CD4-positive, alpha-beta memory T cell (primary cell): ENCODE results near the gene PSD. TPM values are rescaled to one million over a fixed set of nuclear protein-coding genes. Genes with fewer than 3 reads are reported as not detected.

Experiments
- CTCF ChIA-PET: fragments of 350-600 bp; sonication (Branson Sonifier 250); formaldehyde crosslinking; loops from one replicate; lab custom pipeline; 2021; ENCODE audit warnings: inconsistent platforms; ENCODE audit not compliant: partially characterized antibody; lab: Charles Lee
- POLR2A ChIA-PET: fragments of 350-600 bp; sonication (Branson Sonifier 250); formaldehyde crosslinking; loops from one replicate; lab custom pipeline; 2021; ENCODE audit not compliant: partially characterized antibody; lab: Charles Lee
- DNase-seq, 5 donors: peaks; one replicate each; pipeline versions ENCODE4 v3.0.0 to v3.0.0-alpha.2; 2020 to 2022; ENCODE audit warnings: mixed read lengths in 1 of 5
- H3K27ac ChIP-seq: one replicate; pipeline ENCODE4 v1.7.0; 2013; ENCODE audit warnings: low read depth, low read length
- H3K27me3 ChIP-seq: 2 replicates; pipeline ENCODE4 v1.7.0; 2013; ENCODE audit warnings: mild to moderate bottlenecking, low read length, moderate library complexity; ENCODE audit not compliant: insufficient read depth
- H3K36me3 ChIP-seq: 2 replicates; pipeline ENCODE4 v1.7.0; 2013; ENCODE audit warnings: mild to moderate bottlenecking, low read length, moderate library complexity; ENCODE audit not compliant: insufficient read depth
- H3K4me1 ChIP-seq: 2 replicates; pipeline ENCODE4 v1.7.0; 2013; ENCODE audit warnings: mild to moderate bottlenecking, low read length, moderate library complexity; ENCODE audit not compliant: insufficient read depth
- H3K4me3 ChIP-seq, 2 donors: one replicate each; pipeline ENCODE4 v1.7.0; 2013; ENCODE audit warnings: low read length in 2 of 2, mild to moderate bottlenecking in 1 of 2
- H3K9me3 ChIP-seq, 2 donors: one replicate each; pipeline ENCODE4 v1.7.0; 2013; ENCODE audit warnings: low read length in 2 of 2, control low read depth in 1 of 2; ENCODE audit not compliant: control insufficient read depth in 1 of 2
- H3K27ac Mint-ChIP-seq, 7 donors: one replicate each; pipeline ENCODE4 v1.8.0; 2020 to 2021; ENCODE audit warnings: mixed read lengths in 7 of 7, mild to moderate bottlenecking in 6 of 7, inconsistent platforms in 3 of 7, moderate library complexity in 3 of 7
- H3K27me3 Mint-ChIP-seq, 2 donors: one replicate each; pipeline ENCODE4 v1.8.0; 2020 to 2021; ENCODE audit warnings: mixed read lengths in 2 of 2
- H3K36me3 Mint-ChIP-seq, 2 donors: one replicate each; pipeline ENCODE4 v1.8.0; 2020 to 2021; ENCODE audit warnings: mixed read lengths in 2 of 2, inconsistent platforms in 1 of 2, mild to moderate bottlenecking in 1 of 2
- H3K4me1 Mint-ChIP-seq, 4 donors: one replicate each; pipeline ENCODE4 v1.8.0; 2020 to 2021; ENCODE audit warnings: mixed read lengths in 4 of 4, mild to moderate bottlenecking in 1 of 4
- H3K4me3 Mint-ChIP-seq, 8 donors: one replicate each; pipeline ENCODE4 v1.8.0; 2020 to 2021; ENCODE audit warnings: mixed read lengths in 8 of 8, mild to moderate bottlenecking in 7 of 8, moderate library complexity in 6 of 8, inconsistent platforms in 3 of 8
- H3K9me3 Mint-ChIP-seq, 8 donors: one replicate each; pipeline ENCODE4 v1.8.0; 2020 to 2021; ENCODE audit warnings: mixed read lengths in 8 of 8, mild to moderate bottlenecking in 5 of 8, inconsistent platforms in 3 of 8, moderate library complexity in 1 of 8
- intact Hi-C: fragments of 100-400 bp; cut with micrococcal nuclease; formaldehyde crosslinking; loops from one replicate; pipeline ENCODE4 v1.15.1; 2023
- polyA plus RNA-seq, 2 donors: library from polyadenylated mRNA; unstranded; fragments of 300-500 nt; fragmentation: Illumina TruSeq; gene quantifications; one replicate each; pipeline ENCODE4 v1.2.3, GENCODE V29; 2021
- total RNA-seq, 2 experiments: library from RNA; stranded (reverse); gene quantifications; one replicate each; pipeline ENCODE4 v1.2.3, GENCODE V29; 2021

Gene PSD
- total and polyA plus RNA-seq, 4 experiments from 2014 or later: 2.1 to 5.4 (median 3.8) TPM

GRCh38 chr10:102419269-102420180 is 940 bp upstream of the PSD start:
- Mint-ChIP-seq H3K36me3 (peaks cover 0 to 8% of the 10 kb centered on the region in 2 donors), H3K27me3 (peaks cover 13 to 23% of the 10 kb centered on the region in 2 donors), H3K27ac (peak overlapping the region in 4 of 7 donors; percentile 65 to 98 (median 96)), H3K4me1 (peaks cover 14 to 53% (median 33%) of the 10 kb centered on the region in 4 donors), H3K9me3 (peaks cover 0 to 5% (median 0%) of the 10 kb centered on the region in 8 donors), H3K4me3 (peak overlapping the region; percentile 90 to 99 (median 96))
- peak; percentile 53 to 75 (median 70) for DNase-seq
- H3K27me3 ChIP-seq: peaks cover 13% of the 10 kb centered on the region
- H3K4me1 ChIP-seq: peaks cover 37% of the 10 kb centered on the region
- H3K9me3 ChIP-seq: no peaks in the 10 kb centered on the region
- H3K4me3 ChIP-seq: peak overlapping the region; percentile 61 to 90
- intact Hi-C loops: loop anchor here (1.0 kb wide), 1 partner anchor 83 kb away; the partner anchor contains the start of gene ACTR1A
- CTCF ChIA-PET: interaction anchor here (1.1 to 5.6 kb wide), 7 partner anchors 15 to 188 kb away, joined by 3 to 42 read pairs (median 9); partner anchors contain the start of genes ACTR1A and CUEDC2
- H3K36me3 ChIP-seq: peaks cover 10% of the 10 kb centered on the region
- H3K27ac ChIP-seq: no peak overlapping the region
- POLR2A ChIA-PET: interaction anchor here (1.0 to 8.2 kb wide), 14 partner anchors 9 to 281 kb away, joined by 3 to 198 read pairs (median 20); partner anchors contain the start of genes ACTR1A, C10orf95, CUEDC2 and GBF1

GRCh38 chr10:102416695-102417094 is 1.9 kb downstream of the PSD start:
- Mint-ChIP-seq H3K4me1 (peaks cover 12 to 41% (median 21%) of the 10 kb centered on the region in 4 donors), H3K9me3 (peaks cover 0 to 6% (median 0%) of the 10 kb centered on the region in 8 donors), H3K36me3 (peaks cover 0 to 8% of the 10 kb centered on the region in 2 donors), H3K27ac (no peak overlapping the region), H3K4me3 (no peak overlapping the region), H3K27me3 (peaks cover 14 to 32% of the 10 kb centered on the region in 2 donors)
- Histone ChIP-seq H3K4me3 (no peak overlapping the region), H3K4me1 (peaks cover 25% of the 10 kb centered on the region), H3K36me3 (no peaks in the 10 kb centered on the region), H3K9me3 (no peaks in the 10 kb centered on the region), H3K27ac (no peak overlapping the region), H3K27me3 (peaks cover 13% of the 10 kb centered on the region)
- intact Hi-C loops: no loop called here
- CTCF ChIA-PET: interaction anchor here (0.8 kb wide), 1 partner anchor 16 kb away, joined by 4 read pairs; no protein-coding TSS in a partner anchor
- POLR2A ChIA-PET: no interaction called here
- DNase-seq: peak in 1 of 5 donors; percentile 32

GRCh38 chr10:102416283-102416682 is 2.3 kb downstream of the PSD start:
- H3K27me3 ChIP-seq: peaks cover 13% of the 10 kb centered on the region
- no peak overlapping the region for H3K4me3 Mint-ChIP-seq

DNA sequence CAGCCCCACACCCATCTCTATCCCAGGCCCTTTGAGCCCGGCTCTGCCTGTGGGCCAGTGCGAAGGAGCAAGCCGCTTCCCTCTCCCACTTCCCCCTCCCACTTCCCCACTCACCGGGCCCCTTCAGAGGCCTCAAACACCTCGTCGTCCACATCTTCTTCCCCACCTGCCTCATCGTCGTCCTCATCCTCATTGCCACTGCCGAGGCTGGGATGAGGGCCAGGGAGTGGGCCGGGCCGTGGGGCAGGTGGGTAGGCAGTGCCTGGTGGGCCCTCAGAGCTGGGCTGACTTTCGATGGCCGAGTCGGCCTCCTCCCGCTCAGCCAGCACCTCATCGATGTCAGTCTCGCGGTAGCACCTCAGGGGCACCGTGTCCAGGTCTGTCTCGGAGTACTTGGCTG is 3.8 kb downstream of the PSD start:
- Histone ChIP-seq H3K9me3 (no peaks in the 10 kb centered on the region), H3K27me3 (peaks cover 19% of the 10 kb centered on the region), H3K4me3 (no peak overlapping the region), H3K27ac (no peak overlapping the region), H3K36me3 (no peaks in the 10 kb centered on the region), H3K4me1 (peaks cover 27% of the 10 kb centered on the region)
- ChIA-PET CTCF (interaction anchor here (1.4 kb wide), 2 partner anchors 14 to 16 kb away, joined by 4 to 5 read pairs; no protein-coding TSS in a partner anchor), POLR2A (interaction anchor here (1.0 to 1.4 kb wide), 3 partner anchors 10 to 20 kb away, joined by 3 read pairs; partner anchors contain the start of gene CUEDC2)
- Mint-ChIP-seq H3K4me3 (no peak overlapping the region), H3K9me3 (peaks cover 0 to 3% (median 0%) of the 10 kb centered on the region in 8 donors), H3K27ac (peak overlapping the region in 2 of 7 donors; percentile 19 to 20), H3K27me3 (peaks cover 24 to 46% of the 10 kb centered on the region in 2 donors), H3K36me3 (peaks cover 0 to under 1% of the 10 kb centered on the region in 2 donors), H3K4me1 (peaks cover 10 to 41% (median 21%) of the 10 kb centered on the region in 4 donors)
- peak in 1 of 5 donors; percentile 36 for DNase-seq
- intact Hi-C loops: no loop called here

More at GRCh38 chr10:102416283-102416682, 2.3 kb downstream of the PSD start:
- H3K27me3 Mint-ChIP-seq: peaks cover 16 to 36% of the 10 kb centered on the region in 2 donors
- Histone ChIP-seq H3K9me3 (no peaks in the 10 kb centered on the region), H3K4me1 (peaks cover 25% of the 10 kb centered on the region), H3K27ac (no peak overlapping the region), H3K36me3 (no peaks in the 10 kb centered on the region), H3K4me3 (no peak overlapping the region)
- intact Hi-C loops: no loop called here
- POLR2A ChIA-PET: interaction anchor here (1.4 kb wide), 1 partner anchor 16 kb away, joined by 3 read pairs; the partner anchor contains the start of gene CUEDC2
- peaks cover 0 to 8% of the 10 kb centered on the region in 2 donors for H3K36me3 Mint-ChIP-seq
- H3K9me3 Mint-ChIP-seq: peaks cover 0 to 6% (median 0%) of the 10 kb centered on the region in 8 donors
- CTCF ChIA-PET: interaction anchor here (0.8 to 1.4 kb wide), 2 partner anchors 16 to 17 kb away, joined by 4 read pairs; no protein-coding TSS in a partner anchor
- DNase-seq: peak in 1 of 5 donors; percentile 38
- H3K4me1 Mint-ChIP-seq: peaks cover 12 to 45% (median 23%) of the 10 kb centered on the region in 4 donors
- peak overlapping the region in 1 of 7 donors; percentile 61 for H3K27ac Mint-ChIP-seq

DNA sequence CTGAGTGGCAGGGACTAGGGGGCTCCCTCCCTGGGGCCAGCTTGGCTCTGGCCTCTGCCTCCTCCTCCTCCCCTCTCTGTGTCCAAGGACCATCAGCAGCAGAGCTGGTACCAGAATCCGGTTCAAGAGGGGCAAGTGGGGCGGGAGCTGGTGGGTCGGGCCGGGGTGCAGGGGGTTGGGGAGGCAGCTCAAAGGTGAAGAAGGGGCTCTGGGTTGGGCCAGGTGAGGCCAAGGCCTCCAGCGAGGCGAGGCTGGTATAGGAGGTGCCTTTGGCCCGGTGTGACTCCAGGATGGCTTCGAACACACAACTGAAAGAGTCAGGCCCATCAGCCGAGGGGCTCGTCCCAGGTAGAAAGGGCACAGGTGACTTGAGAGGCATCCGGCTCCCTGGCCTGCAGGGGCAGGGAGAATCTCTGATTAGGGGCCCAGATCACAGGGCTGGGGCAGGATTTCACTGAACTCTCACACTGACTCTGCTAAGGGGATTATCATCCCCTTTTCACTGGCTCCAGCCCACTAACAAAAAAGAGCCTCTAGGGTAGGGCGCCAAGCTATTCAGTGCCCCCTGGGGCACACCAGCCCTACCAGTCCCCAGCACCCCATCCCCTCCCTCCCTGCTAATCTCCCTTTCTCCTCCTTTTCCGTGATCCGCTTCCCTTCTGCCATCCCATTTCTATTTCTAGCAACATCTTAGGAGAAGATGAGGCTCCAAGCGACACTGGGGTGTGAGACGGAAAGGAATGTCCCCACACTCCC is 4.6 kb downstream of the PSD start:
- Mint-ChIP-seq H3K9me3 (peaks cover 0 to 3% (median 0%) of the 10 kb centered on the region in 8 donors), H3K4me3 (no peak overlapping the region), H3K36me3 (peaks cover 0 to 3% of the 10 kb centered on the region in 2 donors), H3K4me1 (peaks cover 12 to 38% (median 22%) of the 10 kb centered on the region in 4 donors), H3K27me3 (peaks cover 27 to 48% of the 10 kb centered on the region in 2 donors), H3K27ac (peak overlapping the region in 2 of 7 donors; percentile 20 to 37)
- CTCF ChIA-PET: interaction anchor here (0.6 to 1.9 kb wide), 2 partner anchors 10 to 14 kb away, joined by 3 to 10 read pairs; no protein-coding TSS in a partner anchor
- POLR2A ChIA-PET: interaction anchor here (1.0 to 1.6 kb wide), 3 partner anchors 19 to 37 kb away, joined by 3 to 5 read pairs (median 5); no protein-coding TSS in a partner anchor
- DNase-seq: peak in 1 of 5 donors; percentile 36
- Histone ChIP-seq H3K4me3 (no peak overlapping the region), H3K36me3 (no peaks in the 10 kb centered on the region), H3K4me1 (peaks cover 25% of the 10 kb centered on the region), H3K27me3 (peaks cover 23% of the 10 kb centered on the region), H3K9me3 (no peaks in the 10 kb centered on the region), H3K27ac (no peak overlapping the region)
- intact Hi-C loops: no loop called here

DNA sequence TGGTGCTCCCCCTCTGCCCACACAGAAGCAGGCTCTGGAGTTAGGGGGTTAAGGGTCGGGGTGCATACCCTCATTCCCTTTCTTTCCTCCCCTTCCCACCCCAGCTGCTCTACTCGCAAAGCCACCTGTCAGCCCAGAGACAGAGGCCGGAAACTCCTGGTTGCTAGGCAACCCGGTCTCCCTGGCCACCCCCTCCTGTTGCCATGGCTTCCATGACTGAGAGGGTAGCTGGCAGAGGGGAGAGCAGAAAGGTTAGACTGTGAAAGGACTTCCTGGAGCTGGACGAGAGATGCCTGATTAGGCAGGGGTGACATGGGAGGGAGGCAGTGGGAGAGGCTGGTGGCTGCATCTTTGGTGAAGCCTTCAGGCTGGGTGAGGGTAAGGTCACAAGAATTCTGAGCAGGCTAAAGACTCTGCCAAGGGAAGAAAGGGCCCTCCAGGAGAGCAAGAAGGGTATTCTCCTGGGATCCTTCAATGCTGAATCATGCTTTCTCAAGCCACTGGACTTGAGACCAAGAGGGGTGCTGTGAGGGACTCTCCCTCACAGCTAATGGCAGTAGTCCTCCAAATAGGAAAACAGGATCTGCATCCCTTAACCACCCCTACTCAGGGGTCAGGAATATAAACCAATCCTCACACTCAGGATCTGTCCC is 5.4 kb downstream of the PSD start:
- Histone ChIP-seq H3K4me1 (peaks cover 25% of the 10 kb centered on the region), H3K27ac (no peak overlapping the region), H3K4me3 (no peak overlapping the region), H3K27me3 (peaks cover 20% of the 10 kb centered on the region), H3K9me3 (no peaks in the 10 kb centered on the region), H3K36me3 (no peaks in the 10 kb centered on the region)
- H3K27ac Mint-ChIP-seq: peak overlapping the region in 5 of 7 donors; percentile 21 to 80 (median 60)
- DNase-seq: peak in 3 of 5 donors; percentile 37 to 58 (median 45)
- peaks cover 0 to 3% (median 0%) of the 10 kb centered on the region in 8 donors for H3K9me3 Mint-ChIP-seq
- peak overlapping the region in 1 of 8 donors; percentile 54 for H3K4me3 Mint-ChIP-seq
- H3K36me3 Mint-ChIP-seq: peaks cover 0 to 3% of the 10 kb centered on the region in 2 donors
- POLR2A ChIA-PET: interaction anchor here (1.0 to 1.6 kb wide), 3 partner anchors 10 to 37 kb away, joined by 3 to 5 read pairs (median 5); no protein-coding TSS in a partner anchor
- peaks cover 14 to 38% (median 22%) of the 10 kb centered on the region in 4 donors for H3K4me1 Mint-ChIP-seq
- intact Hi-C loops: no loop called here
- CTCF ChIA-PET: interaction anchor here (0.9 to 1.9 kb wide), 4 partner anchors 10 to 184 kb away, joined by 4 to 10 read pairs (median 8); no protein-coding TSS in a partner anchor
- peaks cover 26 to 50% of the 10 kb centered on the region in 2 donors for H3K27me3 Mint-ChIP-seq
